ENCODE results near the gene MDFI.

The MDFI gene

DNA sequence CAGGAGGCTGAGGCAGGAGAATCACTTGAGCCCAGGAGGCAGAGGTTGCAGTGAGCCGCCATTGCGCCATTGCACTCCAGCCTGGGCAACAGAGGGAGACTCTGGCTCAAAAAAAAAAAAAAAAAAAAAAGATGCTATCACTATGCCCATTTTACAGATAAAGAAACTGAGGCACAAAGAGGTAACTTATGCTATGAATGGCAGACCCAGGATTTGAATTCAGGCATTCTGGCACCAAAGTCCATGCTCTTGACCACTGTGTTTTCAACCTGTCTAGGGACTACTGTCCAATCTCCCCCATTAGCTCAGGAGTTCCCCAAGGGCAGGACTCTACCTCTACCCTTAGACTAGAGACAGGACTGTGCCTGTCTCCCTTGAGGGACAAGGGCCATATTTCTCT, 9.1 kb upstream of the MDFI start:
- DNase-seq (ENCODE audit: extremely low spot score, insufficient read length, low read depth): no peak
- FAIRE-seq: no peak

DNA sequence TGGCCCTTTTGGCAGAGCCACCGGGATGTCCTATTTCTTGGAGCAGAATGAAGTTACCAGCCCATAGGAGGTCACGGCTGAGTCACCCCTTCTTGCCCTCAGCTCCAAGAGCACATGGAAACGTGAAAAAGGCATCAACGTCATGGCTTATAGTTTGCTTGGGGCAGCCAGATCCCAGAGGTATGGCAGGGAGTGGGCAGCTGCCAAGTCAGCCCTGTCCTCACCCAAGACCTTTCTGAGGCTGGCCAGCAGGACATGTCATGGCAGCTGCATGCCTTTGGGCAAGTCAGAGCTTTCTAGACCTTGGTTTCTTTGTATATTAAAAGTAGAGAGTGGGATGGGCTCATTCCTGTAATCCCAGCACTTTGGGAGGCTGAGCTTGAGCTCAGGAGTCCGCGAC, 8.2 kb upstream of the MDFI start:
- FAIRE-seq (no peak), DNase-seq (ENCODE audit: extremely low spot score, insufficient read length, low read depth) (no peak)

DNA sequence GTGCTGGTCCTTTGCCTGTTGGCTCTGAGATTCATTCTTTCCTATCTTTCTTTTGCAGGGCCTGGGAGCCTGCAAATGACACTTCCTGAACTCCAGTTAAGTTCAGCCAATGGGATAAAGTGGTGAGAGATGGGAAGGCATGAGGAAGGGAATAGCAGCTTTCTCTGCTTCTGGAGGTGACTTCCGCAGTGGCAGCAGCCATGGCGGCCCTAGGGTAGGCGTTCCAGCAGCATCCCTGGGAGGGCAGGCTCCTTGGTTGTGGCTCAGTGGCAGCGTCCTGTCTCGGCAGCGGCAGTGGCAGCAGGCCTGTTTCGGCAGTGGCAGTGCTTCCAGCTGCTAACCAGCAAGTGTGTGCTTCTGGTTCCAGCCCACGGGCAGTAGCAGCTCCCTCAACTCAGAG, 7.3 kb upstream of the MDFI start:
- no peak for DNase-seq (ENCODE audit: extremely low spot score, insufficient read length, low read depth)
- FAIRE-seq: no peak

DNA sequence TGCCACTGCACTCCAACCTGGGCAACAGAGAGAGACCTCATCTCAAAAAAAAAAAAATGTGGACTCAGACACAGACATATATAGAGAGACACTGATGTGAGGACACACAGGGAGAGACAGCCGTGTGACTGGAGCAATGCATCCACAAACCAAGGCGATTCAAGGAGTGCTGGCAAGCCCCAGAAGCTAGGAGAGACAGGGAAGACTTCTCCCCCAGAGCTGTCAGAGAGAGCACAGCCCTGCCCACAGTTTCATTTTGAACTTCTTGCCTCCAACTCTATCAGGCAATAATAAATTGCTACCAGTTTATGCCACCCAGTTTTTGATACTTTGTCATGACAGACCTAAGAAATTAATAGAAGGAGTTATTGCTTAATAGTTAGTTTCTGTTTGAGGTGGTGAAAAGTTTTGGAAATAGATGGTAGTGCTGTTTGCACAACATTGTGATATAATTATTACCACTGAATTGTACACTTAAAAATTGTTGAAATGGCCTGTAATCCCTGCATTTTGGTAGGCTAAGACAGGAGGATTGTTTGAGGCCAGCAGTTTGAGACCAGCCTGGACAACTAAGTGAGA, 5.1 kb upstream of the MDFI start:
- DNase-seq (ENCODE audit: extremely low spot score, insufficient read length, low read depth) (no peak), FAIRE-seq (no peak)

DNA sequence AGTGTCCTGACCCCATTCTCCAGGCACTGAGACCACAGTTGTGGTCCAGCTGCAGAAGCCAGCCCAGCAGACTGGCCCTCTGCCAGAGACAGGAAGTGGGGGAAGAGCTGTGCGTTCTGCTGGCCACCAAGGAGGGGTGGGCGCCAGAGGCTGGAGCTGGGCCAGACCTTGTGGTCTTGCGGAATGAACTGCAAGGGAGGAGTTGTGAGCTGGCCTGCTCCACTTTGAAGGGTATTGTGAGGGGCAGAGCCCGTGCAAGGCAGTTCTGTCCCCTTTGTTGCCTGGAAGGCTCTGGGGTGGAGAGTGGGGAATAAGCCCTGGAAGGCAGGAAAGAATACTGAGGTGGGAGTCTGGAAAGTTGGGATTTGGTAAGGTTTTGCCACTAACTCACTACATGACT, 3.6 kb upstream of the MDFI start:
- FAIRE-seq (no peak), DNase-seq (ENCODE audit: extremely low spot score, insufficient read length, low read depth) (no peak)

DNA sequence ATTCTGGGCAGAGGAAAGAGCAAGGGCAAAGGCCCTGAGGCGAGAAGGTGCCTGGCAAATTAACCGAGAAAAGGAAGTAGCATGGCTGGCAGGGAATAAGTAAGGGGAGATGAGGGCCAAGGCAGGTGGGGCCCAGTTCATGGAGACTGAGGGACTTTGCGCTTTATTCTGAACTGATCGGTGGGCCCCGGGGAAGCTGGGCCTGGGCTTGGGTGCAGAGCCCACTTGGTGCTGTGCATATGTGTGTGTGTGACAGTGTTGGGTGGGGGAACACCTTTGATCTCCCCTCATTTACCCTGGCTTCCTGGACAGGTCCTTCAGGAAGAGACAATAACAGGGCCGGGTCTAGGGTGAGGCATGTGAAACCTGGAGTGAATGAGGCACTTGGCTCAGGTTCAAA, 2.9 kb upstream of the MDFI start:
- FAIRE-seq: no peak

DNA sequence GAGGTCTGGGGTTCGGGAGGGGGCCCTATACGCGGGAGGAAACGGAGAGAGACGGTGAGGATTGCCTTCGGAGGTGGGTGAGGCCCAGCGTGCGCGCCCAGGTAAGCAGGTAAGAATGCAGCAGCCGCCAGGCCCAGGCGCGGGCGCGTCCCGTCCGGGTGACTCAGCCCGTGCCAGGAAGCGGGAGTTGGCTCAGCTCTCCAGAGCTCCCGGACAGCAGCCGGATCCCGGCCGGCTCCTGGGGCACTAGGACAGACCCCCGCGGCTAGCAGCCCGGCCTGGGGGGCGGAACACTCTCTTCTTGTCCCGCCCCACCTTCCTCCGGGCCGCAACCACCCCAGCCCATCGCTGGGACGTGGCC, 1.5 kb upstream of the MDFI start:
- DNase-seq (ENCODE audit: extremely low spot score, insufficient read length, low read depth) (no peak), FAIRE-seq (no peak)

More for the DNA sequence above, 2.9 kb upstream of the MDFI start:
- no peak for DNase-seq (ENCODE audit: extremely low spot score, insufficient read length, low read depth)

DNA sequence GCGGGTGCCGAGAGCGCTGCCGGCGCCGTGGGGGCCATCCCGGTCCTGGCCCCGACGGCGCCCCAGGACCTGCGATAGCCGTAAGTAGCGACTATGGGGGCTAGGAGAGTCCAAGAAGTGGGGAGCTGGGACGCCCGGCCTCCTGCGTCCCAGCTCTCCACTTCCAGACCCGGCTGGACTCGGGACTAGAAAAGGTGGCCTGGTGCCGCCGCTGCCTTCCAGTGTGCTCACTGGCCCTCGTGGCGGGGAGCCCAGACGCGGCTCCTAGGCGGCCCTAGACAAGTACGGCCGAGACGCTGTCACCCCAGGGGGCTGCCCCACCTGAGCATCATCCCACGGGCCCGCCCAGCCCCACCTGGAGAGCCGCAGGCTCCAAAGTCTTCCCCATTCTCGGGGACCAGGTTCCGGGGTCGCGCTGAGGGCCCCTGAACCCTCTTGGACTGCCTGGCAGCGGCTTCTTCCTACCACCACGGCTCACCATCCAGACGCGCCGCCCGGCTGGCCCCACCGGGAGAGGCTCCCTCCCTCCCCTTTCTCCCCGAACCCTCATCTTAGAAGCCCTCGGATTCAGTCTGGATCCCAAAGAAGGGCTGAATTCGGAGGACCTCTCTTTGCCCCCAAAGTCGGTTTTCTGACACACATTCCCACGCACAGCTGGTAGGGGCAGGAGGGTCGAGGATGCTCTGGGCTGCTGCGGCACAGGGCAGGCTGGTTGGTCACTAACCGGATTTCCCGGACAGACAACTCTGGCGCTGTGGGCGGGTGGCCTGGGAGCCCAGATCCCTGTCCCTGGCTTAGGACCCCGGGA, 870 bp upstream of the MDFI start:
- DNase-seq (ENCODE audit: extremely low spot score, insufficient read length, low read depth): no peak
- no peak for FAIRE-seq

DNA sequence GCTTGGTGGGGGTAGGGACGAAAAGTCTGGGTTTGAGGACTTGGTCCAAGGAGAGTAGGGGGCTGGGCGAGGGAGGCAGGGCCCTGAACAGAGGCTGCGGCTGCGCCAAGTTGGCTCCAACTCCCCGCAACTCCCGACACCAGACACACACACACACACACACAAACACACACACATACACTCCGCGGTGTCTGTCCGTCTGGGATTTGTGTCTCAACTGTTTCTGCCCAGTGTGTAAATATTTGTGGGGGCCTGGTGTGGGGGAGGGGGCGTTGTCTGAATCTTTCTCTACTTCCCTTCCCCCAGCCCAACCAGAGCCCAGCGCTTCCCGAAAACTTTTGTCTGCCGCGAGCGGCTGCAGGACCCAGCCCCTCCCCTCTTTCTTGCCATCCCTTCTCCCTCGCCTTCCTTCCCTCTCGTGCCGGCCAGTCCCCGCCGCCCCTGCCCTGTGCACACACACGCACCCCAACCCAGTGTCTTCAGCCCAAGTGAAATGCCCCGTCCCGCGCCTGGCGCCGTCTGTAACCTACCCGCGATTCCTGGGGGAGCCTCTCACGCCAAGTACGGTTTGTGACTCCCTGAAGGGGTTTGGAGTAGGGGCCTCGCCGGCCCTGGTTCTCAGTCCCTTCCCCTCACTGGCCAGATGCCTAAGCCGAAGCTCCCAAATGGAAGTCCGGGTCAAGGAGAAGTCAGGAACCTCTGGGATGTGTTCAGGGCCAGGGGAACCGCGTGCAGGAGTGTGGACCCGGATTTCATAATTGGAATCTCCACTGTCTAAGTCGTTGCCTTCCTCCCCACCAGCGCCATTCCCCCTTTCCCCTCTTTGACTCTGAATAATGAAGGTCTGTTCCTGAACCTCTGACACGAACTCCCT, 904 bp downstream of the MDFI start:
- FAIRE-seq: no peak

DNA sequence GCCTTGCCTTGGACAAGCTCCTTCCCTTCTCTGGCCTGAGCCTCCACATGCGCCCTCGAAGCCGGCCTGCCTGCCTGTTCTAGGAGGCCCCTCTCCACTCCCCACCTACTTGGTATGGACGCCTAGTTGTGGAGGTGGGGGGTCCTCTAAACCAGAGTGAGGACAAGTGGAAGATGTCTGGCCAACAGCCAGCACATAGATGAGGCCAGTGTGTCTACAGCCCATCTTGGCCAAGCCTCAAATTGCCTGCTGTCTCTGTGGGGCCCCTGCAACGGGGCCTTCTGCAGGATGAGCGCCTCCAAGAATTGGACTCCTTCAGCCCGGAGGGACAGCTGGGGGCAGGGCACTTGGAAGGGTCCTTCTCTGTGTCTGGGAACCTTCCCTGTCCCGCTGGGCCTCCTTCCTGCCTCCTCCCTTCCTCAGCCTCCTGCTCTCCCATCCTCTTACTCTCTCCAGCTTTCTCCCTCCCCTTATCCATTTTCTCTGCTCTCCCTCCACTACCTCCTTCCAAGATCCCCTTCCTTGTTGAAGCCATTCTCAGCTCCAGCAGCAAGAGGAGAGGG, 1.6 kb downstream of the MDFI start:
- DNase-seq (ENCODE audit: extremely low spot score, insufficient read length, low read depth) (no peak), FAIRE-seq (no peak)

More for the DNA sequence above, 904 bp downstream of the MDFI start:
- DNase-seq (ENCODE audit: extremely low spot score, insufficient read length, low read depth): no peak

DNA sequence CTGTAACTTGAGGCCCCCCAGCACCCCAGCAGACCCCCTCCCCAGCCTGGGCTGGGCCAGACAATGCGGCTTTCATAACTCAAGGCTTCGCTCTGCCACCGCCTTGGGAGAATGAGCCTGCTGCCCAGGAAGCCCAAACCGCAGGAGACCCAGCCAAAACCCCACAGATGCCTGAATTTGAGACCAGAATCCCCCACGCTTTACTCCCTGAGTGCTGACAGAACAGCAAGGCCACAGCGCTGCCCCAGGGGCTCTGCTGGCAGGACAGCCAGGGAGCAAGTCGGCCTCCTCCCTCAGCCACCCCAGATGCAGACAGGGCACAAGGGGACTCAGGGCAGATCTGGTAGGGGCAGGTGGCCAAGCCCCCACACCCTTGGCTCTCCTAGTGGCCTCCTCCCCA, 2.2 kb downstream of the MDFI start:
- no peak for FAIRE-seq
- DNase-seq (ENCODE audit: extremely low spot score, insufficient read length, low read depth): no peak

DNA sequence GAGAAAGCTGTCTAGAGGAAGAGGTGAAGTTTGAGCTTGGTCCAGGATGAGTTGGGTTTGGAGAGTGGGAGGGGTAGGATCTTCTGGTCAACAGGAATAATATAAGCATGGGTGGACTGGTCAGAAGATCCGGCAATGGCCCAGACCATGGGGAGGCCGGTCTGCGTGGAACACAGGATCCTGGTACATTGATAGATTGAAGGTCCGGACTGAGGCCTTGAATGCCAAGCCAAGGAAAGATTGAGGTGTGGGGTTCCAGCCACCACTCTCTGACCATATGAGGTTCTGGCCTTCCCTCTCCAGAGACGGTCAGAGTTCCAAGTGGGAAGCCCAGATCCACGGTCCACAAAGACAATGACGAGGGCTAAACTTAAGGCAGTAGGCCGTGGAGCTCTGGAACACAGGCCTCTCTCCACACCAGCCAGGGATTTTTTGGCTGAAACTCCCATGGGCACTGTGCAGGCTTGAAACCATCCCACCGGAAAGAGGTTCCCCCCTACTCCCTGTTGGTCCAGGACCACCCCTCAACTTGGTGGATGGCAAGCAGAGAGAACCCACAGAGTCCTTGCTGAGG, 3.2 kb downstream of the MDFI start:
- DNase-seq (ENCODE audit: extremely low spot score, insufficient read length, low read depth) (no peak), FAIRE-seq (no peak)

DNA sequence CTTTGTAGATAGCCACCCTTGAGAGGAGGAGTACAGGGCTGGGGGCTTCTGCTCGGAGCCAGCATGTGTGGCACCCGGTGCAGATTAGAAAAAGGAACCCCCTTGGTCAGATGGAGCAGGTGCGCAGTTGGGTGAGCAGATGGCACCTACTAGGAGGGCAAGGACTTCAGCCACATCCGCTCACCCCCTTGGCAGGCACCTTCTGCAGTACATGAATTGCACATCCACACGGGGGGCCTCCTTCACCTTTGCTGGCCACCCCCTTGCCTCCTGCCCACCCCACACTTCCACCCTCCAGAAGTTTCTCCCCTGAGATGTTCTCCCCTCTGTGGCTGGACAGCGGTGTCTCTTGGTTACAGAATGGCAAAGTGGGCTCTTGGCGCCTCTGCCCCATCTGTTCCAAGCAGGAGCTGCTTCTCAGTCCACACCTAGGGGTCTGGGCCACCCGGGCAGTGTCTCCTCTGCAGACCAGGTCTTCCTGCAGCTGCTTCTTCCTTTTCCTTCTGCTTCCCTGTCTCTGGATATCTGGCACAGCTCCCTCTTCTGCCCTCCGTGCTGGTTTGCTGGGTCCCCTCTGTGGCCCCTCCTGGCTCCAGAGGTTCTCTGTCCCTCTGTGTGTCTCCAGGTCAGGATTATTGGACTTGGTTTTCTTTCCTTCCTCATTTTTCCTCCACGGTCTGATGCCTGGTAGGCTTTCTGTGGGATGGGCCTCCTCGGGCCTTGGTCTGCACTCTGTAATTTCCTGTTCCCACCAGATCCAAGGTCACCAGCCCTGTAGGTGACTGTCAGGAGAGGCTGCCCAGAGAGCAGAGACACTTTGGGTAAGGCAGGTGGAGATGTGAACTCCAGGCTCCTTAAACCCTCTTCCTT, 4.1 kb downstream of the MDFI start:
- no peak for DNase-seq (ENCODE audit: extremely low spot score, insufficient read length, low read depth)

DNA sequence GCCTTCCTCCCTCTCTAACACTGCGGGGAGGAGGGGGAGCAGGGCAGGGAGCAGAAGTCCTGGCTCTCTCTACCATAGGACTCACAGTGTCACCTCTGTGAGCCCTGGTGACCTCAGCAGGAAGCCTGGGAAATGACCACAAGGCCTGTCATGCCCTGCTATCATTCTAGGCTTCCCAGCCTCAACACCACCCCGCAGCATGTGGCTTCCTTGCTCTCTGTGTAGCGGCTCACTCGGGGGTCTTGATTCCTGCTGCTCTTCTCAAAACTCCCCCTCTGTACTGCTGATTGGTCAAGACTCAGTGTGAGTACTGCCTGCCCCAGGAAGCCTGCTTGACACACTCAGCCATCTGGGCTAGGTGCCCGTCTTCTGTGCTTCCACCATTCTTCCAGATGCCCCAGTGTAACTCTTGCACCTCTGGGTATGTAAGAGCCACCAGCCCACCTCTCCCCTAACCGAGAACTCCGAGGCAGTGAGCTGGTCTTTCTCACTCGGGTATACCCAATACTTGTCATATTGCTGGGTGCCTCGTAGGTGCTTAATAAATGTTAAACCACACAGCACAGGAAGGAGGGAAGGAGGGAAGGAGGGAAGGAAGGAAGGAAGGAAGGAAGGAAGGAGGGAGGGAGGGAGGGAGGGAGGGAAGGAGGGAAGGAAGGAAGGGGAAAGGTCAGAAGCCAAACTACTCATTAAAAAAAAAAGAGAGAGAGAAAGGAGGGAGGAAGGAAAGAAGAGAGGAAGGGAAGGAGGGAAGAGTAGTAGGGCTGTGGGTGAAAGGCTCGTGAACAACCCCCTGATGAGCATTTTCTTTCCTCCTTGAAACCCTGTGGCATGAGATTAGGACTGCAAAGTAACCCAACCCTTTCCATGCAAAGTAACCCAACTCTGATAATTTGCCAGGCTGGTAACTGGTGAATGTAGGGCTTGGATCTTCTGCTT, 5.0 kb downstream of the MDFI start:
- DNase-seq (ENCODE audit: extremely low spot score, insufficient read length, low read depth): no peak
- no peak for FAIRE-seq

More for the DNA sequence above, 4.1 kb downstream of the MDFI start:
- no peak for FAIRE-seq

DNA sequence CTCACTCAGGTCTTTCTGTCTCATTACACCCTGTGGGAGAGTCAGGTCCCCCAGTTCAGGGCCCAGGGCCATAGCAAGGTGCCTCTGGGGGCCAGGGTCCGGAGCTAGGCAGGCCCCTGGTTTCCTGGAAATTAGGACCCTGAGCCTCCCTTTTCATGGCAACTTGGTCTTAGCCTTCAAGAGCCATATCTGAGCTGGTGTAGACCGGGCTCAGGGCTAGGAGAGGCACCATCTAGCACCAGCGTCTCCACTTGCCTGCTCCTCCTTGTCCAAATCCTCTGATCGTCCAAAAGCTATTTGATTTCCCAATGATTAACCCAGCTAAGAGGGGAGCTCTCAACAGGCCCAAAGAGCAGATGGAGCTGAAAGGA, 5.6 kb downstream of the MDFI start:
- no peak for FAIRE-seq
- DNase-seq (ENCODE audit: extremely low spot score, insufficient read length, low read depth): no peak

DNA sequence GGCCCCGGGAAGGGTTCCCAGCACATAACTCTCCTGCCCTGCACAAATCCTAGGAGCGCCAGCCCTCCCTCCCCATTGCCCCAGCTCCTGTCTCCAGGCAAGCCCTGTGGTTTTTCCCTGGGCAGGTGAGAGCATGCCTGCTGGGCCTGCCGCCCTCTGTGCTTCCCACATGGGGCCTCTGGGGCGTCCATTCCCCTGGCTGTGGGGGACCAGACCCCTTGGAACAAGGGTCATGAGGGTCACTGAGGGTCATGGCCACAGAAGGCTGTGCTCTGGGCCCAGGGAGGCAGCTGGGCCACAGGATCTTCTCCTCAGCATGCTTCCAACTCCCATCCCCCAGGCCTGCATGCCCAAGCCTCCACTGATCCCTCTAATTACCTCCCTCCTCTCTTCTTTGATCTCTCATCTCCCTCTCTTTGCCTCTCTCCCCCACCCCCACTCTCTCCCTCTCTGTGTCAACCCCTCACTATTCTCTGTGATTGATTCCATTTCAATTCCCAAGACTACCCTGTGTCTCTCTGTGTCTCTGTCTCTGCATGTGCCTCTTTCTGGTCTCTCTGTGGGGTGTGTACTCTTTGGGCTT, 6.1 kb downstream of the MDFI start:
- FAIRE-seq (no peak), DNase-seq (ENCODE audit: extremely low spot score, insufficient read length, low read depth) (no peak)

DNA sequence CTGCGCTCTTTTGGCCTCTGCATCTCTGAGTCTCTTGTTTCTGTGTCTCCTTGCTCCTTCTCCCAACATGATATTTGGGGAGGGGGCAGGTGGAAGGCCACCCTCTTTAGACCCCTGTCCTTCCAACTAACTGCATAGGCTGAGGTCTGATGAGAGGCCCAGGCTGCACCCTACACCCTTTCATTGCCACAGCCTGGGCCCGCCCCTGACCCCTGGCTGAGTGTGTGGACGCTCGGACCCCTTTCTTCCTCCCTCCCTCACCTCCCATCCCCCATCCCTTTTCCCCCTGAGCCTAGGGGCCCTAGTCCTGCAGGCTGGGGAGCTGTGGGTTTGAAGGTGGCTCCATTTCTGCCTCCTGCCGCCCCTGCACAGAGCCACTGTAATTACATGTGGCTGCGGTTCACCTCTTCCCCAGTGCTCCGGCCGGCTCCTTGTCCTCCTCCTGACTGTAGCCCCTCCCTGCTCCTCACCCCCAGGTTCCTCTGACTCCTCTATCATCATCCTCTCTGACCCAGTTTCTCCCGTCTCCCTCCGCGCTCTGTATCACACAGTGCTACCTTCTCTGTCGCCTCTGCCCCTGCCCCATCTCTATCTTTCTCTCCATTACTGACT, 6.8 kb downstream of the MDFI start:
- DNase-seq (ENCODE audit: extremely low spot score, insufficient read length, low read depth) (no peak), FAIRE-seq (no peak)
